PC-9 (cell line): ENCODE results near the gene ARMH1. TPM values are rescaled to one million over a fixed set of nuclear protein-coding genes. Genes with fewer than 3 reads are reported as not detected.
A peak's percentile ranks its signal among the peaks of the same experiment; 100 is the strongest.

Experiments used
- BruUV-seq: library from RNA; stranded (reverse); fragments of 400-500 nt; replicated peaks from 2 replicates; lab custom pipeline; 2021; lab: Mats Ljungman, UMichigan
- CTCF ChIA-PET: fragments of 300-600 bp; sonication (Branson Sonifier 250); formaldehyde crosslinking; loops from one replicate; lab custom pipeline; 2022; ENCODE audit warnings: antibody characterized with exemption; lab: Charles Lee
- POLR2A ChIA-PET: fragments of 300-600 bp; sonication (Branson Sonifier 250); formaldehyde crosslinking; loops from one replicate; lab custom pipeline; 2022; ENCODE audit warnings: antibody characterized with exemption; ENCODE audit not compliant: unreplicated experiment; lab: Charles Lee
- DNase-seq, 2 experiments: peaks; one replicate each; pipeline versions ENCODE4 v3.0.0 to v3.0.0-alpha.2; 2015 to 2022; ENCODE audit warnings: mixed read lengths in 1 of 2
- H2AFZ ChIP-seq: fragments of 200-600 bp; sonication (generic); 2 replicates; pipeline ENCODE4 v1.8.1; 2017; ENCODE audit warnings: antibody characterized with exemption
- H3F3A ChIP-seq: fragments of 200-600 bp; sonication (generic); 2 replicates; pipeline ENCODE4 v1.8.1; 2017; ENCODE audit warnings: antibody characterized with exemption, mild to moderate bottlenecking, low read depth; ENCODE audit not compliant: insufficient read depth
- H3K27ac ChIP-seq: fragments of 200-600 bp; sonication (generic); 2 replicates; pipeline ENCODE4 v1.6.1; 2016; ENCODE audit warnings: mixed run types
- H3K27me3 ChIP-seq: fragments of 200-600 bp; sonication (generic); 2 replicates; pipeline ENCODE4 v1.6.1; 2016; ENCODE audit warnings: low read depth, mixed run types; ENCODE audit not compliant: insufficient read depth
- H3K36me3 ChIP-seq: fragments of 200-600 bp; sonication (generic); 2 replicates; pipeline ENCODE4 v1.6.1; 2016; ENCODE audit warnings: low read depth, mixed run types
- H3K4me1 ChIP-seq: fragments of 200-600 bp; sonication (generic); replicated peaks from 2 replicates; pipeline ENCODE4 v1.6.1; 2016; ENCODE audit warnings: mixed run types; ENCODE audit not compliant: insufficient read depth
- H3K4me2 ChIP-seq: fragments of 200-600 bp; sonication (generic); 2 replicates; pipeline ENCODE4 v1.6.1; 2017; ENCODE audit warnings: mixed run types
- H3K4me3 ChIP-seq: fragments of 200-600 bp; sonication (generic); 2 replicates; pipeline ENCODE4 v1.6.1; 2016; ENCODE audit warnings: mixed run types
- H3K79me2 ChIP-seq: fragments of 200-600 bp; sonication (generic); 2 replicates; pipeline ENCODE4 v1.6.1; 2017; ENCODE audit warnings: low read depth, mixed run types
- H3K9me2 ChIP-seq: fragments of 200-600 bp; sonication (generic); 2 replicates; pipeline ENCODE4 v1.8.1; 2017; ENCODE audit warnings: mild to moderate bottlenecking; ENCODE audit not compliant: insufficient read depth
- H3K9me3 ChIP-seq: fragments of 200-600 bp; sonication (generic); 2 replicates; pipeline ENCODE4 v1.8.1; 2016; ENCODE audit warnings: low read depth; ENCODE audit not compliant: insufficient read depth
- H4K20me1 ChIP-seq: fragments of 200-600 bp; sonication (generic); 2 replicates; pipeline ENCODE4 v1.8.1; 2017; ENCODE audit not compliant: insufficient read depth
- EZH2 ChIP-seq: fragments of 200-600 bp; sonication (generic); IDR thresholded peaks from 2 replicates; pipeline ENCODE4 v1.8.0; 2017; ENCODE audit warnings: antibody characterized with exemption, low read depth
- intact Hi-C: fragments of 100-400 bp; cut with micrococcal nuclease; formaldehyde crosslinking; loops from one replicate; pipeline ENCODE4 v1.10.0; 2022; ENCODE audit not compliant: unreplicated experiment
- total RNA-seq: library from RNA; stranded (reverse); gene quantifications from 2 replicates; pipeline ENCODE4 v1.2.3, GENCODE V29; 2021
- TF ChIP-seq, protein P1 (sequence below): fragments of 200-600 bp; sonication (generic); conservative IDR thresholded peaks from 2 replicates; pipeline ENCODE4 v1.6.1; 2017; ENCODE audit warnings: mixed run types, antibody characterized with exemption, mild to moderate bottlenecking, moderate library complexity

The ARMH1 gene
- total RNA-seq, 1 experiment from 2014 or later, result 16.9 TPM

DNA sequence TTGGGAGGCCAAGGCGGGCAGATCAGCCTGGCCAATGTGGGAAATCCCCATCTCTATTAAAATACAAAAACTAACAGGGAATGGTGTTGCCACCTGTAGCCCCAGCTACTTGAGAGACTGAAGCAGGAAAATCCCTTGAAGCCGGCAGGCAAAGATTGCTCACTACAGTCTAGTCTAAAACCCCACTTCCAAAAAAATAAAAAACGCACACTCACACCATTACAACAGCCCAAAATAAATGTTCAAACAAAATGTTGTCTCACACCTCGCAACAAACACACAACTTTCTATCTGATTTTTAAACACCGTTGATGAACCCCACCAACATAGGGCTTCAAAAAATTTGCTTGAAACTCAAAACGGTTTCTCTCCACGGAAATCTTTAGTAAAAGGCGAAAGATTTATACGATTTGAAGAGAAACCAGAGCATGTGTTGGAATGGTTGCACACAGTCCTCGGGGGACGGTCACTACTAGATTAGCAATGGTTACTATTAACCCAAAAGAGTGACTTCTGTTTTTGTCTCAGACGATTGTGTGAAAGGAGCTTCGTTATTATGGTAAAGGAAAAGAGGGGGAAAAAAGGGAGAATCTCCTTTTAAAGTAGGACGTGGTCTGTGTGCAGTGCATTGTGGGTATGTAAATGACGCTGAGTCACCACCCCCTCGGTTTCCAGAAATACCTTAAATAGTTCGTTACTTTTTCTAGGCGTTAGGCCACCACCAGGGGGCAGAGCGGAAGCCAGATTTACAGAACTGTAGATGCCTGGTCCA lies 56.4 kb downstream of the ARMH1 start, which contains the start of gene RNU5D-1:
Gene RNU5D-1 (minus strand): TSS at position 430 of the 772 bp plus-strand sequence.
- Histone ChIP-seq H3K9me2 (no peaks in the 10 kb centered on the region), H3K4me1 (peaks cover 54% of the 10 kb centered on the region), H3K36me3 (no peaks in the 10 kb centered on the region), H3K27ac (peak within 1 kb of the TSS; percentile 98), H3K27me3 (no peaks in the 10 kb centered on the region), H4K20me1 (no peaks in the 10 kb centered on the region), H3K79me2 (no peaks in the 10 kb centered on the region), H3K9me3 (no peaks in the 10 kb centered on the region), H3K4me3 (peak within 1 kb of the TSS; percentile 47; the same call in 1 of the 2 replicates), H3K4me2 (peak within 1 kb of the TSS; percentile 74), H3F3A (peaks cover 77% of the 10 kb centered on the region), H2AFZ (peak within 1 kb of the TSS; percentile 65)
- intact Hi-C loops, result loop anchor here (1.0 to 10.0 kb wide), 9 partner anchors 8 to 854 kb away; partner anchors contain the start of genes BTBD19, DYNLT4, HECTD3 and KIF2C
- ChIA-PET CTCF (interaction anchor here (0.6 to 1.0 kb wide), 11 partner anchors 9 to 1154 kb away, joined by 3 to 6 read pairs (median 4); partner anchors contain the start of gene PLK3), POLR2A (interaction anchor here (0.5 to 2.8 kb wide), 26 partner anchors 9 to 1494 kb away, joined by 3 to 78 read pairs (median 5); partner anchors contain the start of genes EIF2B3, HECTD3, RPS8 and TMEM53)
- TF ChIP-seq, protein P1, sequence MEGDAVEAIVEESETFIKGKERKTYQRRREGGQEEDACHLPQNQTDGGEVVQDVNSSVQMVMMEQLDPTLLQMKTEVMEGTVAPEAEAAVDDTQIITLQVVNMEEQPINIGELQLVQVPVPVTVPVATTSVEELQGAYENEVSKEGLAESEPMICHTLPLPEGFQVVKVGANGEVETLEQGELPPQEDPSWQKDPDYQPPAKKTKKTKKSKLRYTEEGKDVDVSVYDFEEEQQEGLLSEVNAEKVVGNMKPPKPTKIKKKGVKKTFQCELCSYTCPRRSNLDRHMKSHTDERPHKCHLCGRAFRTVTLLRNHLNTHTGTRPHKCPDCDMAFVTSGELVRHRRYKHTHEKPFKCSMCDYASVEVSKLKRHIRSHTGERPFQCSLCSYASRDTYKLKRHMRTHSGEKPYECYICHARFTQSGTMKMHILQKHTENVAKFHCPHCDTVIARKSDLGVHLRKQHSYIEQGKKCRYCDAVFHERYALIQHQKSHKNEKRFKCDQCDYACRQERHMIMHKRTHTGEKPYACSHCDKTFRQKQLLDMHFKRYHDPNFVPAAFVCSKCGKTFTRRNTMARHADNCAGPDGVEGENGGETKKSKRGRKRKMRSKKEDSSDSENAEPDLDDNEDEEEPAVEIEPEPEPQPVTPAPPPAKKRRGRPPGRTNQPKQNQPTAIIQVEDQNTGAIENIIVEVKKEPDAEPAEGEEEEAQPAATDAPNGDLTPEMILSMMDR, result peak; percentile 92
- TF ChIP-seq EZH2, result no peak
- BruUV-seq, result TSS peak; percentile 99
- peak; percentile 95 to 96 for DNase-seq

DNA sequence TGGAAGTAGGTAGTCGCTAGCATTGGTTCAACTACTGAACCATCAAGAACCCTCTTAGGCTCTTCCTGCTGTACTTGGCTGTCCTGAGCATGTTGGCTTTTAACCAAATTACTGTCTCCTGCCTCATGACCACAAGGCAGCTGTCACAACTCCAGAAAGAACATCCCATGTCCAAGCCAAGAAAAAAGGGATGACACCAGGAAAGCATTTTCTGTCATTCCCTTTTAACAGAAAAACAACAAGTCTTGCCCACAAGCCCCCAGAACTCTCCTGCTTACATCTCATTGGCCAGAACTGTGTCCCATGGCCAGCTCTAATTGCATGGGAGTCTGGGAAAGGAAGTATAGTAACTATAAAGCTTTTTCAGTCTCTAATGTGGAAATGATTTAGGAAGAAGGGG lies 58.9 kb downstream of the ARMH1 start:
- POLR2A ChIA-PET, result interaction anchor here (0.6 to 0.9 kb wide), 2 partner anchors 12 to 42 kb away, joined by 3 read pairs; partner anchors contain the start of gene RPS8
- Histone ChIP-seq H3K36me3 (no peaks in the 10 kb centered on the region), H3K27ac (peak overlapping the region; percentile 98; the same call in 1 of the 2 replicates), H3K9me2 (no peaks in the 10 kb centered on the region), H3K4me2 (no peak overlapping the region; the same call in 1 of the 2 replicates), H3K79me2 (no peaks in the 10 kb centered on the region), H3K27me3 (no peaks in the 10 kb centered on the region), H3K4me1 (peaks cover 39% of the 10 kb centered on the region), H2AFZ (no peak overlapping the region), H4K20me1 (no peaks in the 10 kb centered on the region), H3K4me3 (no peak overlapping the region), H3K9me3 (no peaks in the 10 kb centered on the region), H3F3A (peaks cover 65% of the 10 kb centered on the region)
- BruUV-seq, result no TSS peak
- CTCF ChIA-PET, result interaction anchor here (0.6 to 0.8 kb wide), 2 partner anchors 533 to 570 kb away, joined by 13 to 15 read pairs; no protein-coding TSS in a partner anchor
- TF ChIP-seq, protein P1, result no peak
- no peak for TF ChIP-seq EZH2
- DNase-seq, result no peak
- intact Hi-C loops, result loop anchor here (10.0 kb wide), 2 partner anchors 71 to 851 kb away; partner anchors contain the start of genes BTBD19, DYNLT4, NASP and PLK3

DNA sequence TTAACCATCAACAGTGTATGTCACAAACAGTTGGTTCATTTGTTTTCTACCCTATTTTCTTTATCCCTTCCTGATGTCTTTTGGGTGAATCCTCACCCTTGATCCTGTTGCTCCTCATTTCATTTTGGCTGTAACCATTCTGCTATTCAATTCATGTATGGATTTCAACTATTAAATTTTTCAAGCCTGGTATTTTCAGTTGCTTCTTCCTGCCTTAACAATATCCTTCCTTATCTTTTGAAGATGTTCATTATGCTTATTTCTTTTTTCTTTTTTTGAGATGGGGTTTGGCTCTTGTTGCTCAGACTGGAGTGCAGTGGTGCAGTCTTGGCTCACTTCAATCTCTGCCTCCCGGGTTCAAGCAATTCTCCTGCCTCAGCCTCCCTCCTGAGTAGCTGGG lies 59.3 kb downstream of the ARMH1 start:
- POLR2A ChIA-PET, result interaction anchor here (0.6 to 0.9 kb wide), 2 partner anchors 12 to 786 kb away, joined by 3 to 5 read pairs; no protein-coding TSS in a partner anchor
- TF ChIP-seq EZH2, result no peak
- TF ChIP-seq, protein P1, result no peak

More for the DNA sequence above, 59.3 kb downstream of the ARMH1 start:
- CTCF ChIA-PET, result interaction anchor here (0.6 kb wide), 1 partner anchor 532 kb away, joined by 13 read pairs; no protein-coding TSS in a partner anchor
- H3K36me3 ChIP-seq, result no peaks in the 10 kb centered on the region
- no peak for DNase-seq
- H3K9me2 ChIP-seq, result no peaks in the 10 kb centered on the region
- no peaks in the 10 kb centered on the region for H3K9me3 ChIP-seq
- peaks cover 39% of the 10 kb centered on the region for H3K4me1 ChIP-seq
- no peak overlapping the region; the same call in 1 of the 2 replicates for H3K4me2 ChIP-seq
- no peaks in the 10 kb centered on the region for H3K27me3 ChIP-seq
- H3K4me3 ChIP-seq, result no peak overlapping the region
- peaks cover 62% of the 10 kb centered on the region for H3F3A ChIP-seq
- intact Hi-C loops, result loop anchor here (10.0 kb wide), 2 partner anchors 71 to 851 kb away; partner anchors contain the start of genes BTBD19, DYNLT4, NASP and PLK3
- H4K20me1 ChIP-seq, result no peaks in the 10 kb centered on the region
- H2AFZ ChIP-seq, result no peak overlapping the region
- H3K79me2 ChIP-seq, result no peaks in the 10 kb centered on the region
- H3K27ac ChIP-seq, result no peak overlapping the region
- no TSS peak for BruUV-seq
